ENCODE results near the gene TMEM131L.

Gene TMEM131L

DNA sequence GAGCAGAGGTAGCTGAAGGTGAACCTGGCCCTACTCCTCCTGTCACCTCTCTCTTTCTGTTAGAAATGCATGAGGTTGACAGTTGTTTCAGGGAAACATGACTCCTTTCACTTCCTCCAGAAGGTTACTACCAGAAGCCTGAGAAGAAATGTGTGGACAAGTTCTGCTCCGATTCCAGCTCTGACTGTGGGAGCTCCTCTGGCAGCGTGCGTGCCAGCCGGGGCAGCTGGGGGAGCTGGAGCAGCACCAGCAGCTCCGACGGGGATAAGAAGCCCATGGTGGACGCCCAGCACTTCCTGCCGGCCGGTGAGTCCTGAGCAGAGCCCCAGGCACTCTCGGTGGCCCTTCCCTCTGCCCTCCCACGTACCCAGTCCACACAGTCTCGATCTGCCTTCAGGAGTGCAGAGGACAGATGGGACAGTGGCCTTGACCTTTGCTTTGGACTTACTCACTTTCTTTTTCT lies 156.6 kb downstream of the TMEM131L start:
- DNase-seq: no peak

GRCh38 chr4:153623491-153623890 lies 157.3 kb downstream of the TMEM131L start:
- DNase-seq: no peak

- no peak for DNase-seq
Observed at GRCh38 chr4:153628796-153629315, 162.7 kb downstream of the TMEM131L start.

DNA sequence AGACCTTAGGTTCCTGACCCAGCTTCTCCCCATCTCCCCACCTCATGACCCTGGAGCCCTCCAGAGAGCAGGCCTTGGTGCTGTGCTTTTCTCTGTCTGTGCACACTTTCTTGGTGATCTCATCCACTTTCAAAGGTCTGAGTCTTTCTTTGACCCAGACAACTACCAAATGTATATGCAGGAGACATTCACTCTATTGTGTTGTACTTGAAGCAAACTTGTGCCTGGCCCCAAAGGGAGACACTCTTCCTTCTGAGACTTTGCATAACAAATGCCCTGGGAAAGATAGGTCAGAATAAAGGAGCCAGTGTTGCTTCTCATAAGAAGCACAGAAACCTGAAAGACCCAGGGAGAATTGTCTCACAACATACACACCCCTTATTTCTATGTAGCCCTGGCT lies 163.6 kb downstream of the TMEM131L start:
- no peak for DNase-seq

GRCh38 chr4:153634738-153635353 lies 168.7 kb downstream of the TMEM131L start:
- no peak for DNase-seq

DNA sequence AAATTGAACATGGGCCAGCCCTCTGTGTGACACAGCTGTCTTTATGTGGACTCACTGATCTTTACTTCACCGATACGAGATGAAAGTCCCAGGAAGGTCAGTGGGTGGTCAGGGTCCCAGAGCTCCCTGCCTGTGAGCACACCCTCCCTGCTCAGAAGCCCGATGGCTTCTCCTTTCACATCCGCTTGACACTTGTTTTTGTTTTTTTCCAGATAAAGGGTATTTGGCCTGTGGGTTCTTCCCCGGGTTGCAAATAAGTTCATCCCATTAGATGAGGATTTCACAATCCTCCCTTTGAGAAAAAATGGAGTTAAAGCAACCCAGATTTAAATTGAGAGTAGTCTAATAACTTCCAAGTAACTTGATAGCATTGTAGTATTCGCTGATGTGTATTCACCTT lies 169.7 kb downstream of the TMEM131L start:
- no peak for DNase-seq

DNA sequence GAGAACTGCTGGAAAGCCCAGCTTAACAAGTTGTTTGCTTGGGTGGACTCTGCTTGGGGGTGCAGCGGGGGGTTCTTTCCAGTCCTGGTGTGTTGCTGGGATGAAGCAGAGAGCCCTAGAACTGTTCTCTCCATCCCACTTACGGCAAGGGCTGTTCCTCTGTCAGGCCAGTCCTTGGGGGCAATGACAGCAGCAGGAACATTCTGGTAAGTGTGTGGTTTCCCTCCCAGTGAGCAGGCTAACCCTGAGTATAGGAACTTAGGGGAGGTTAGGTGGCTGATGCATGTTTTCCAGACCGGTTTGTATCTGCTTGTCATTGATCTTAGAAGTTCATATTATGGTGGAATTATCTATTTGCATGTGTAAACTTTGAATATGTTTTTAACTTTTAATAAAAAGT lies 171.0 kb downstream of the TMEM131L start:
- DNase-seq: no peak

DNA sequence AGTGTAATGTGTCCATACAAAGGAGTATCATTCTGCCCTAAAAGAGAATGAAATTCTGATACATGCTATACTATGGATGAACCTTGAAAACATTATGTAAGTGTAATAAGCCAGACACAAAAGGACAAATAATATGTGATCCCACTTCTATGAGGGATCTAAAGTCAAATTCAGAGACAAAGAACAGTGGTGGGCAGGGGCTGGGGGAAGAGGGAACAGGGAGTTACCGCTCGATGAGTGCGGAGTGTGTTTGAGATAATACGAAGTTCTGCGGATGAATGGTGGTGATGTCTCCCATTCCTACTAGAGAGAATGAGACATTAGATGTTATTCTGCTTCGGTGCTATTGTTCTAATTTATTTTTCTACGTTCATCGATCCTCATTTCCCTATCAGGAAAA lies 171.9 kb downstream of the TMEM131L start:
- DNase-seq: no peak

GRCh38 chr4:153638999-153639398 lies 172.8 kb downstream of the TMEM131L start:
- no peak for DNase-seq

GRCh38 chr4:153639833-153640802 lies 174.0 kb downstream of the TMEM131L start:
- no peak for DNase-seq

DNA sequence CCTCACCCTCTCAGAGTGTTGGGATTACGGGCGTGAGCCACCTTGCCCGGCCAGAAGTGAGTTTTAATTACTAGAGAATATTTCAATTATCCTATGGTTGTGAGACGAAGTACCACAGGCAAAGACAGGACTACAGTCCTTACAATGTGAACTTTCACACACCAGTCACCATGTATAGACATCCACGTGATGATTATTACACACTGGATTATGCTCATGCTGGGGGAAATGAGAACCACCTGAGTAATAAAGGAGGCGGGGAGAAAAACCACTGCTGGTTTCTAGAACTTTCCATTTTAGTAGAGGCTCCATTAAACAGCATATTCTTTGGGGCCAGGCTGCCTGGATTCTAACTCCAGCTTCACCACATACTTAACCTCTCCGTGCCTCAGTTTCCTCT lies 175.4 kb downstream of the TMEM131L start:
- no peak for DNase-seq

DNA sequence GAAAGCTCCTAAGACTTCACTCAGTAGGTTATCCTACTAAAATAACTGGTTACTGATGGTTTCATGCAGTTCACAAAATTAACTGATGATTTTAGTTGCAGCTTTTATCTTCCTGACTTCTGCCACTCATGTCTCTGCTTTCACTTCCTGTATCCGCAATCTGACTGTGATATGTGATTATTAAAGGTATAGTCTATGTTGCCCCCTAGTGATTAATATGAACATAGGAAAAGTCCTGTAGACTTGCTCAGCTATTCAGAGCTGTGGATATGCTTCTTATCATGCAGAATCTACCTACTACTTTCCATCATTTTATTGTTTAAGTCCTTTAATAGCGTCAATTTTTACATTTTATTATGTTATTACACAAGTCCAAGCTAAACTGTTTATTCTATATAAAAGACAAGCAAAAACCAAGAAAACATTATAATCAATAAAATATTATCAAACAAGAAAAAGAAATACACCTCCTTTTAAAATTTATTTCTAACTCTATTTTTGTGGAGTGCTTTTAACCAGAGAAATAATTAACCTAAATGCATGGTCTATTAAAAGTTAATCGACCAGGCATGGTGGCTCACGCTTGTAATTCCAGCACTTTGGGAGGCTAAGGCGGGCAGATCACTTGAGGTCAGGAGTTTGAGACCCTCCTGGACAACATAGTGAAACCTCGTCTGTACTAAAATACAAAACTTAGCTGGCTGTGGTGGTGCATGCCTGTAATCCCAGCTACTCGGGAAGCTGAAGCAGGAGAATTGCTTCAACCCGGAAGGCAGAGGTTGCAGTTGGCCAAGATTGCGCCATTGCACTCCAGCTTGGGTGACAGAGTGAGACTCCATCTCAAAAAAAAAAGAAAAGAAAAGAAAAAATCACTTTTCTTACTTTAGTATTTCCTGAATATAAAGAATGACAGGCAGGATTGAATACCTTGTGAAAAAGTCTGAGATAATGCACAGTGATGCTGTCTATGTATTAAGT lies 177.5 kb downstream of the TMEM131L start:
- no peak for DNase-seq

- no peak for DNase-seq
Observed at GRCh38 chr4:153645183-153645582, 179.0 kb downstream of the TMEM131L start.

- no peak for DNase-seq
Observed at GRCh38 chr4:153646261-153646660, 180.1 kb downstream of the TMEM131L start.

DNA sequence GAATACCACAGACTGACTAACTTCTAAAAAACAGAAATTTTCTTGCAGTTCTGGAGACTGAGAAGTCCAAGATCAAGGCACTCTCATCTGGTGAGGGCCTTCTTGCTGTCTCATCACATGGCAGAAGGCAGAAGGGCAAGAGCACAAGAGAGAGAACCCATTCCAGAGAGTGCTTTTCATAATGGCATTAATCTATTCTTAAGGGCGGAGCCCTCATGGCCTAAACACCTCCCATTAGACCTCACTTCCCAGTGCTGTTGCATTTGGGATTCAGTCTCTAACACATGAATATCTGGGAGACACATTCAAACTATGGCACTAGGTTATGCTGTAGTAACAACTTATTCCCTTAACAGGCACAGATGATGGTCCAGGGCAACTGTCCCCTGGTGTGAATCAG lies 180.8 kb downstream of the TMEM131L start:
- DNase-seq: no peak

- no peak for DNase-seq
Observed at GRCh38 chr4:153647975-153648374, 181.8 kb downstream of the TMEM131L start.

GRCh38 chr4:153649572-153649991 lies 183.4 kb downstream of the TMEM131L start:
- DNase-seq: no peak

- DNase-seq: peak in 1 of 2 donors; percentile 23
Observed at GRCh38 chr4:153651116-153651515, 185.0 kb downstream of the TMEM131L start.

DNA sequence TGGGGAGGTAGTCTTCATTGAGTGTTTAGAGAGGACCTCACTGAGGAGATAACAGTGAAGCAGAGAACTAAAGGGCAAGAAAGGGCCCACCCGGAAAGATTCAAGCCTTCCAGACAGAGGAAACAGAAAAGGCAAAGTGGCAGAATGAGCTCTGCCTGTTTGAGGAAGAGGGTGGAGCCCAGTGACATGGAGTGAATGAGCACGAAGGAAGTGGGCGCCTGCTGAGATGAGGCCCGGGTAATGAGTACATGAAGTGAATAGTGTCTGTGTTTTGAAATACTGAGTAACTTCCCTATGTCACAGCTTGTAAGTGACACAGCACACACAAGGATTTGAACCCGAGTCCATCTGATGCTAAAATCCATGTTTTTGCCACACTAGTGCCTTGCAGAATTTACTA lies 185.4 kb downstream of the TMEM131L start:
- DNase-seq: peak in 1 of 2 donors; percentile 45

GRCh38 chr4:153652051-153652784 lies 186.1 kb downstream of the TMEM131L start:
- DNase-seq: peak in 1 of 2 donors; percentile 10

- no peak for DNase-seq
Observed at GRCh38 chr4:153655002-153655541, 188.9 kb downstream of the TMEM131L start.
